Endometrial microvascular endothelial cells (primary cell): ENCODE measurements around the gene FGF18. TPM values are rescaled to one million over a fixed set of nuclear protein-coding genes. Genes with fewer than 3 reads are reported as not detected.

Source experiments
- in situ Hi-C: cut with HindIII; loops from 2 replicates; pipeline ENCODE4 v1.10.0; 2017; ENCODE audit warnings: low sequenced_read_pairs, low pct_unique_long_range_greater_than_20kb; ENCODE audit errors: inconsistent ontology term
- total RNA-seq: library from RNA; depleted of rRNA; stranded (reverse); fragments of >200 nt; gene quantifications from one replicate; pipeline ENCODE4 v1.2.3, GENCODE V29; 2015; ENCODE audit errors: inconsistent ontology term

The FGF18 gene
- total RNA-seq, 1 donor from 2014 or later: not detected

- in situ Hi-C loops: loop anchor here (25.0 kb wide), 1 partner anchor 642 kb away; no protein-coding TSS in a partner anchor
These were observed 412 bp downstream of the FGF18 start for GRCh38 chr5:171419688-171420430.

DNA sequence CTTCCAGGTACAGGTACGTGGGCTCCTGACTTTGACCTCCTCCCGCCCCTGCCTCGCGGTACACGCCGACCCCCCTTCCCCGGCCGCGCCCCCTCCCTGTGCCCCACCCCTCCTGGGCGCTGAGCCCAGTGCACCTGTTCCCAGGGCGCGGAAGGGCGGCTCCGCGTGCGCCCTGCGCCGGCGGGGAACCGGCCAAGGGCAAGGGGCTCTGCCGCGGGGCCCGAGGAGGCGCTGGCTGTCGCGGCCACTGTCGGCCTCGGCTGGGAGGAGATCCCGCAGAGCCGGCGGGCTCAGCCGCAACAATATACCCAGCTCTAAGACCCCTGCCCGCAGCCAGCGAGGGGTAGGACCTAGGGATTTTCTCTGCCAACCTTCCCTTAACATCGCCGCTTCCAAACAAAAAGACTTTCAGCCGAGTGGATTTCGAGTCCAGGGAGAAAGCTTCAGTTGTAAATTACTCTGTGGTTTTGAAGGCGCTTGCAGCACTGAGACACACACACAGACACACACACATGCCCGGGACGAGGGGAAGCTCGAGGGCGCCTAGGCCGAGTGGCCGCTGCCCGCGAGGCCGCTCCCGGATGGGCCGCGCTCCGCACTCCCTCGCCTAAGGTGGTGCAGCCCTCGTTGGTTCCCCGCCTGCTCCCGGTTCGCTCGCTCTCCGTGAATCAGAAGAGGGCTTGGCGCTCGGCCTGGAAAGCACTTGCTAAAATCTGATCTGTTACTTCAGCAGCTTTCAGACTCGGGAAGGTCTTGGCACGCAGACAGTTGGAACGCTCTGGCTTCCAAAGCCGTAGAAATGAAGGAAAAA lies 1.2 kb downstream of the FGF18 start:
- in situ Hi-C loops: loop anchor here (25.0 kb wide), 1 partner anchor 642 kb away; no protein-coding TSS in a partner anchor

DNA sequence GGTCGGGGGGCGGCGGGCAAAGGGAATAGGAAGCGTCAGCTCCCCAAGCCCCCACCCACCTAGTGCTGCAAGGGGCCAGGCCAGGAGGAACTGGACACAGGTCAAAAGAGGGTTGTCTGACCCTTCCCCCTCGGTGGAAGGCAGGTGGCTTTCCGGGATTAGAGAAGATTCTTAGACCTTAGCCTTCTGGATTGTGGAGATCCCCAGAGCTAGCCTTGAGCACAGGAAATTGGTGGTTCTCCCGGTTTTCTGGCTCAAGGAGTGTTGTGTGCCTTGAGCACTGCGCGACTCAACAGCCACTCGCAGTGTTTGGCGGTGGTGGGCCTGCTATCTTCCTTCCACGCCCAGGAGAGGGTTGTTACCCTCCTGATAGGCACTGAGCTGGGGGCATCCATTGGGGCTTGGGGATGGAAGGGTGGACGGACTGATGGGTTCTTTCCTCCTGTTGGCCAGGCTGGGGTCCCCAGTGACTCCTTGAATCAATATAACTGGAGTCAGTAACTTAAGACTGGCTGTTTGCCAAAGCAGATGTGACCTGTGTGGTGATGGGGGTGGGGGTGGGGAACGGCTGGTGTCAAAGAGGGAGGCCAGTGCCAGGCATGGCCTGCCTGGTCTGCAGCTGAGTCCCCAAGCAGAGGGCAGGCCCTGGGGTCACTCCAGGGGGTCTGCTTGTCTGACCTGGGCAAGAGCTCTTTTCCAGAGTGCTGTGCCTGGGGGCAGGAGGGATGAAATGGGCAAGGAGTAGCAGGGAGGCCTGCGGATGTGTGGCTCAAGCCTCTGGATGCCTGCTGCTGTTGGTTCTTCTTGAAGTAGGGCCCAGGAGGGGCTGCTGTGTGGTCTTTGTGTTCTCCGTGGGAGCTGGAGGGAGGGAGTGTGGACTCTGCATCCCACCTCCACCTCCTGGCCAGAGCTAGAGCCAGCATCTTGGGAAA lies 2.1 kb downstream of the FGF18 start:
- in situ Hi-C loops: loop anchor here (25.0 kb wide), 1 partner anchor 641 kb away; no protein-coding TSS in a partner anchor

- in situ Hi-C loops: loop anchor here (25.0 kb wide), 1 partner anchor 640 kb away; no protein-coding TSS in a partner anchor
These were observed 3.0 kb downstream of the FGF18 start for GRCh38 chr5:171422495-171422894.

- in situ Hi-C loops: loop anchor here (25.0 kb wide), 1 partner anchor 639 kb away; no protein-coding TSS in a partner anchor
These were observed 3.6 kb downstream of the FGF18 start for GRCh38 chr5:171422902-171423663.

- in situ Hi-C loops: loop anchor here (25.0 kb wide), 1 partner anchor 638 kb away; no protein-coding TSS in a partner anchor
These were observed 5.3 kb downstream of the FGF18 start for GRCh38 chr5:171424726-171425125.

- in situ Hi-C loops: no loop called here
These were observed 6.3 kb downstream of the FGF18 start for GRCh38 chr5:171425596-171426244.

- in situ Hi-C loops: no loop called here
These were observed 6.8 kb downstream of the FGF18 start for GRCh38 chr5:171426266-171426665.

GRCh38 chr5:171426680-171427079 lies 7.2 kb downstream of the FGF18 start:
- in situ Hi-C loops: no loop called here

GRCh38 chr5:171427318-171428167 lies 8.1 kb downstream of the FGF18 start:
- in situ Hi-C loops: no loop called here

GRCh38 chr5:171428168-171428696 lies 8.8 kb downstream of the FGF18 start:
- in situ Hi-C loops: no loop called here

DNA sequence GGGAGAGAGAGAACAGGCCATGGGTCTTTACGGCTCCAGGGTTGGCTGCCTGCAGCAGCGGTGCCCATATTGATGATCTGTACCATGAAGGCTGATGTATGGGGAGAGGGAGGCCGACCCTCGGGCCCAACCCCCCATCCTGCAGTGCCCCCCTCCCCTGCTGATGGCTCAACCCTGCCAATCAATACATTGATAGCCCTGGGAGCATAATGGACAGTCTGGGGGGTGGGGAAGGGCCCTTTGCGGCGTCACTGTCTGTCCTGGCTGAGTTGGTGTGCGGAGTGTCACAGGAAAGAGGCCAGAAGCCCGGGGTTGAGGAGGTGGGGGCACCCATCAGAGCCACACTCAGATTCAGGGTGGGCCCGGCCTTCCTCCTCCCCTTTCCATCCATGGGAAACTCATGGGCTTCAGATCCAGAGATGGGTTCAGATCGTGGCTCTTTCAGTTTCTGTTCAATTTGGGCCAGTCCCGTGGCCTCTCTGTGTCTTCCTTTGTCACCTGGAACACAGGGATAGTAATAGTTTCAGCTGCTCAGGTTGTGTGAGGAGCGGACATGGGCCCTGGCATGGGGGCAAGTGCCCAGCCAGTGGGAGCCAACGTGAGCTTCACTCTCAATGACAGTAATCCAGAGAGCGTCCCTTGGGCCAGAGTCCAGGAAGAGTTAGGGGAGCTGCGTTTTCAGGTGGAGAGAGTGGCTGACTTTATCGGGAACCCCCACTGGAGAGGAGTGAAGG lies 9.5 kb downstream of the FGF18 start:
- in situ Hi-C loops: no loop called here

DNA sequence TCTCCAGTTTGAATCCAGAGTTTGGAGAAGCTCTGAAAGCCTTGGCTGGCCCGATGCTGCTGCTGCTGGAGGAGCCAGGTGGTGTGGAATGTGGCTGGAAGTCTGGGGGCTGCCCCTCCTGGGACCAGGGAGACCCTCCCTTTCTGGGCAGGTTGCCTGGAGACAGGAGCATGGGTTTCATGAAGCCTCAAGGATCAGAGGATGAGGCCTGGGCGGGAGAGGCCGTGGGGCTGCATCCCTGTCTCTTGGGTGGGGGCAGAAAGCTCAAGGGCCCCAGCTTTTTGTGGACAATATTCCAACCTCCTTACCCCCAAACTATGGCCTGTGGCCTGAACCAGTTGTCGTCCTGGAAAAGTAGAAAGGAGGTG lies 10.1 kb downstream of the FGF18 start:
- in situ Hi-C loops: no loop called here

- in situ Hi-C loops: no loop called here
These were observed 11.9 kb downstream of the FGF18 start for GRCh38 chr5:171431251-171431777.

GRCh38 chr5:171432076-171432475 lies 12.6 kb downstream of the FGF18 start:
- in situ Hi-C loops: no loop called here
